Mesendoderm (in vitro differentiated cells): ENCODE data around the gene ABCC2.

Source experiments
- DNase-seq: peaks from one replicate; pipeline ENCODE4 v3.0.0; 2013
- H2AK5ac ChIP-seq: 2 replicates; pipeline ENCODE4 v1.6.1; 2013; ENCODE audit warnings: low read length, inconsistent platforms
- H2BK120ac ChIP-seq: 2 replicates; pipeline ENCODE4 v1.6.1; 2013; ENCODE audit warnings: low read depth, mild to moderate bottlenecking, low read length, moderate library complexity, mixed read lengths
- H2BK15ac ChIP-seq: replicated peaks from 2 replicates; pipeline ENCODE4 v1.6.1; 2013; ENCODE audit warnings: low read depth, mild to moderate bottlenecking, moderate library complexity
- H2BK5ac ChIP-seq: 2 replicates; pipeline ENCODE4 v1.6.1; 2013; ENCODE audit warnings: low read length, inconsistent platforms
- H3K18ac ChIP-seq: 2 replicates; pipeline ENCODE4 v1.6.1; 2013; ENCODE audit warnings: mild to moderate bottlenecking, low read length, mixed read lengths
- H3K23ac ChIP-seq: one replicate; pipeline ENCODE4 v1.6.1; 2013; ENCODE audit warnings: low read length
- H3K27ac ChIP-seq: 2 replicates; pipeline ENCODE4 v1.5.1; 2013; ENCODE audit warnings: low read depth, mild to moderate bottlenecking, inconsistent platforms, low read length, moderate library complexity
- H3K27me3 ChIP-seq: 2 replicates; pipeline ENCODE4 v1.6.1; 2013; ENCODE audit warnings: low read length, control low read depth, mild to moderate bottlenecking, inconsistent platforms; ENCODE audit not compliant: insufficient read depth, poor library complexity
- H3K36me3 ChIP-seq: 2 replicates; pipeline ENCODE4 v1.6.1; 2013; ENCODE audit warnings: low read length, inconsistent platforms; ENCODE audit not compliant: control insufficient read depth, insufficient read depth
- H3K4ac ChIP-seq: one replicate; pipeline ENCODE4 v1.6.1; 2013; ENCODE audit warnings: low read depth, mild to moderate bottlenecking, low read length, moderate library complexity
- H3K4me1 ChIP-seq: 2 replicates; pipeline ENCODE4 v1.6.1; 2013; ENCODE audit warnings: low read depth, low read length, inconsistent platforms; ENCODE audit not compliant: control insufficient read depth
- H3K4me2 ChIP-seq: 2 replicates; pipeline ENCODE4 v1.6.1; 2013; ENCODE audit warnings: low read length
- H3K4me3 ChIP-seq: 2 replicates; pipeline ENCODE4 v1.5.1; 2013; ENCODE audit warnings: mild to moderate bottlenecking, low read length
- H3K56ac ChIP-seq: one replicate; pipeline ENCODE4 v1.6.1; 2013; ENCODE audit warnings: low read length
- H3K79me1 ChIP-seq: 2 replicates; pipeline ENCODE4 v1.6.1; 2013; ENCODE audit warnings: low read length, inconsistent platforms
- H3K79me2 ChIP-seq: 2 replicates; pipeline ENCODE4 v1.6.1; 2013; ENCODE audit warnings: mild to moderate bottlenecking, low read length; ENCODE audit not compliant: control insufficient read depth, insufficient read depth
- H3K9ac ChIP-seq: 2 replicates; pipeline ENCODE4 v1.6.1; 2013; ENCODE audit warnings: low read length, inconsistent platforms
- H4K5ac ChIP-seq: one replicate; pipeline ENCODE4 v1.6.1; 2013; ENCODE audit warnings: low read length
- H4K8ac ChIP-seq: one replicate; pipeline ENCODE4 v1.6.1; 2013; ENCODE audit warnings: low read depth, mild to moderate bottlenecking, control low read depth, low read length, moderate library complexity
- WGBS: extraction: QIAGEN DNeasy Blood & Tissue Kit; methylation state at CpG from one replicate; pipeline ENCODE4 v1.1.7; 2013; ENCODE audit warnings: low lambda C conversion rate, missing lambda C conversion rate; ENCODE audit not compliant: insufficient coverage; ENCODE audit errors: extremely low coverage; 5-methylcytosine and 5-hydroxymethylcytosine counted together

ABCC2 gene

DNA sequence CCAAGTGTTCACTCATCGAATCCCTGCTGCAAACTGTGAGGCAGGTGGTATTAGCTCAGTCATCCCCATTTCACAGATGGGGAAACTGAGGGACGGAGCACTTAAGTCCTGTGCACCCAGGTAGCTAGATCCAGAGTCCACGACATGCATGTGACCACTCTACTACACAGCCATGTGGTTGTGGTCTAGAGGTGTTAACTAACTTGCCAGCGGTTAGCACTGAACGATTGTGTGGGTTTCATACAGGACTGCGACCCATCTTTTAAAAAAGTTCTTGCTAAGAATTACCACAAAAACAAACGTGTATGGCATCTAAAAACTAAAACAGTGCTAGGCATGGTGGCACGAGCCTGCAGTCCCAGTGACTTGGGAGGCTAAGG is 16.1 kb upstream of the ABCC2 start:
- Histone ChIP-seq H2BK120ac (no peak overlapping the region), H2BK5ac (no peak overlapping the region), H3K4ac (no peak overlapping the region), H3K23ac (no peak overlapping the region), H4K8ac (no peak overlapping the region), H3K4me1 (no peaks in the 10 kb centered on the region), H3K36me3 (no peaks in the 10 kb centered on the region), H3K79me1 (no peaks in the 10 kb centered on the region), H3K27me3 (no peaks in the 10 kb centered on the region), H3K79me2 (no peaks in the 10 kb centered on the region), H2AK5ac (no peak overlapping the region), H3K27ac (no peak overlapping the region), H3K4me2 (no peak overlapping the region), H3K18ac (no peak overlapping the region), H3K4me3 (no peak overlapping the region), H2BK15ac (no peak overlapping the region), H3K9ac (no peak overlapping the region), H4K5ac (no peak overlapping the region), H3K56ac (no peak overlapping the region)
- no CpG with 5 or more reads among the region's 8 CpGs for WGBS
- no peak for DNase-seq

DNA sequence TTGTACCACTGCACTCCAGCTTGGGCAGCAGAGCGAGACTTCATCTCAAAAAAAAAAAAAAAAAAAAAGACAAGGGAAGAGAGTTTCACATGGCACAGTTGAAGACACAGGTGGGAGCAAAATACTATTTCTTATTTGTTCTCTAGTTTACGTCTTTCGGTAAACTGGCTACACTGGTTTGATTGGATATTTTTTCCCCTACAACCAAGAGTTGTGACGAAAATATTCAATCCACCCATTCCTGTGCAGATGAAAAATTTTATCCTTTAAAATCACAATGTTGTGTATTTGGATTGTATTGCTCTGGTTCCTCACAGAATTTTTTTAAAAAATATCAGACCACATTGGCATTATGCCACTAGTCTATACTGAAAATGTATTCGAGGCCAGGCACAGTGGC is 14.5 kb upstream of the ABCC2 start:
- Histone ChIP-seq H3K27ac (no peak overlapping the region), H3K9ac (no peak overlapping the region), H3K79me2 (no peaks in the 10 kb centered on the region), H2BK5ac (no peak overlapping the region), H4K5ac (no peak overlapping the region), H4K8ac (no peak overlapping the region), H3K4me3 (no peak overlapping the region), H2AK5ac (no peak overlapping the region), H3K27me3 (no peaks in the 10 kb centered on the region), H2BK120ac (no peak overlapping the region), H2BK15ac (no peak overlapping the region), H3K79me1 (no peaks in the 10 kb centered on the region), H3K4me1 (no peaks in the 10 kb centered on the region), H3K56ac (no peak overlapping the region), H3K36me3 (no peaks in the 10 kb centered on the region), H3K4ac (no peak overlapping the region), H3K18ac (no peak overlapping the region), H3K23ac (no peak overlapping the region), H3K4me2 (no peak overlapping the region)
- DNase-seq: no peak
- WGBS: no CpG with 5 or more reads among the region's 5 CpGs

DNA sequence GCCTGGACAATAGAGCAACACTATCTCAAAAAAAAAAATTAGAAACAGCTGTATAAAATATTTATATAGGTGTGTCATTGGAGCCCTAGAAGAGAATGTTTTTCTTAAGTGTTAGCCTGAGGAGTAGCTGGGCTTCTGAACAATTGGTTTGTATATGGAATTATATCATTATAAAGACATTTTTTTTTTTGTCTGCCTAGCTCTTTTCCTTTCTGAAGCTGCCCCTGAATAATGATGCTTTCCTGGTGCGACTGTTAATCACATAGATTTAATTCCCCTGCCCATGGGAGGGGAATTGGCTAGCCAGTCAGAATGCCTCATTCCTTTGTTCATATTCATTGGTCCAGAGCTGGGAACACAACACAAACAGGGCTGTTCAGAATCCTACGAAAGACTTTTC is 13.9 kb upstream of the ABCC2 start:
- no peak overlapping the region for H3K27ac ChIP-seq
- H3K4me1 ChIP-seq: no peaks in the 10 kb centered on the region
- no peak for DNase-seq
- no peak overlapping the region for H2BK15ac ChIP-seq
- H2BK120ac ChIP-seq: no peak overlapping the region
- H3K79me2 ChIP-seq: no peaks in the 10 kb centered on the region
- no peaks in the 10 kb centered on the region for H3K27me3 ChIP-seq
- H3K18ac ChIP-seq: no peak overlapping the region
- no peaks in the 10 kb centered on the region for H3K36me3 ChIP-seq
- no peak overlapping the region for H2BK5ac ChIP-seq
- no peak overlapping the region for H4K5ac ChIP-seq
- no peak overlapping the region for H2AK5ac ChIP-seq
- H4K8ac ChIP-seq: no peak overlapping the region
- H3K56ac ChIP-seq: no peak overlapping the region
- no peak overlapping the region for H3K23ac ChIP-seq
- H3K79me1 ChIP-seq: no peaks in the 10 kb centered on the region
- H3K9ac ChIP-seq: no peak overlapping the region
- H3K4me3 ChIP-seq: no peak overlapping the region
- WGBS: no CpG with 5 or more reads among the region's 2 CpGs
- no peak overlapping the region for H3K4ac ChIP-seq
- H3K4me2 ChIP-seq: no peak overlapping the region

DNA sequence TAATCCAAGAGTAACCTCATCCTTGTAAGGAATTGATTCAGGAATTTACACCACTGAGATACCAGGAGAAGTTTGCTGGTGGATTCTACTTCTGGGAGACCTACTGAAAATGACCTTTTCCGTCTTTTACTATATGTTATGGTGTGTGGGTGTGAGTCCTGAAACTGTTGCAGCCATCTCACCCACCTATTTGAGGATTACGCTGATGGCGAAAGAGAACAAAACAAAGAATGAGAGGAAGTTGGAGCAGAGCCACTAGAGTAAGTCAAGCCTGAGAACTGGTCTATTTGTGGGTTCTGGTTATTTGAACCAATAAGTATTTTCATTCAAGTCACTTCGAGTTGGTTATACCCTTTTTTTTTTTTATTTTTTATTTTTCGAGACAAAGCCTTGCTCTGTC is 12.7 kb upstream of the ABCC2 start:
- H2BK120ac ChIP-seq: no peak overlapping the region
- H3K18ac ChIP-seq: no peak overlapping the region
- no peak overlapping the region for H4K8ac ChIP-seq
- no peak overlapping the region for H4K5ac ChIP-seq
- H3K4ac ChIP-seq: no peak overlapping the region
- H2AK5ac ChIP-seq: no peak overlapping the region
- no peak overlapping the region for H3K4me3 ChIP-seq
- no peak overlapping the region for H3K56ac ChIP-seq
- H2BK15ac ChIP-seq: no peak overlapping the region
- H3K79me1 ChIP-seq: no peaks in the 10 kb centered on the region
- WGBS: no CpG with 5 or more reads among the region's 5 CpGs
- H3K79me2 ChIP-seq: no peaks in the 10 kb centered on the region
- no peak overlapping the region for H3K9ac ChIP-seq
- no peaks in the 10 kb centered on the region for H3K4me1 ChIP-seq
- no peak overlapping the region for H2BK5ac ChIP-seq
- no peak for DNase-seq
- H3K27ac ChIP-seq: no peak overlapping the region
- H3K23ac ChIP-seq: no peak overlapping the region
- H3K27me3 ChIP-seq: no peaks in the 10 kb centered on the region
- H3K4me2 ChIP-seq: no peak overlapping the region
- H3K36me3 ChIP-seq: no peaks in the 10 kb centered on the region

DNA sequence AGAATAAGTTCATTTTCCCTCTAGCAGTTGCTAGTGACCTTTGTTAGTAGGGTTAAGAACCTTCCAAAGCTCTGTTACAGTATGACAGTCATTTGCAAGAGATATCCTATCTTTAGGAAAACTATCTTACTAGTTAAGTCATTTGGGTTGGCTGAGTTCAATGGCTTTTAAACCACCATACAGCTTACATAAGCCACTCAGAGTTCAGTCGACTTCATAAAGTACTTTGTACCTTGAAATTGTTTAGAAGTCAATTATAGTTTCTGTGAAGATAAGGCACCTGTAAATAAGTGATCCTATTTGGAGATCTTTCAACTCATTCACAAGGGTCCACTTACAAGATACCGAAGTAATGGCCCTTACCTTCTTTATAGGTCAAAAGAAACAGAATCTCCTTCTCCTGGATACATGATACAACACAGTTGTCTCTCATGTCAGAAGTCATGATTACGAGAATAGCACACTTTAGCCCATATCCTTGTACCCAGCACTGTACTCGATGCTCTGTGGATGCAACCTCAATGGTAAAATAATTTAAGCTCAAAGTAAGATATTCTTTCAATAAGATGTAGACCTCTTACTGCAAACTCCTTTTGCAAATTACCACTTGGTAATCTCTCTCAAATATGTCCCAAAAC is 11.9 kb upstream of the ABCC2 start:
- Histone ChIP-seq H2BK120ac (no peak overlapping the region), H2AK5ac (no peak overlapping the region), H3K79me1 (no peaks in the 10 kb centered on the region), H2BK15ac (no peak overlapping the region), H3K56ac (no peak overlapping the region), H3K4ac (no peak overlapping the region), H3K4me2 (no peak overlapping the region), H2BK5ac (no peak overlapping the region), H3K36me3 (no peaks in the 10 kb centered on the region), H4K5ac (no peak overlapping the region), H4K8ac (no peak overlapping the region), H3K27ac (no peak overlapping the region), H3K79me2 (no peaks in the 10 kb centered on the region), H3K9ac (no peak overlapping the region), H3K18ac (no peak overlapping the region), H3K23ac (no peak overlapping the region), H3K4me3 (no peak overlapping the region), H3K27me3 (no peaks in the 10 kb centered on the region), H3K4me1 (no peaks in the 10 kb centered on the region)
- no peak for DNase-seq
- WGBS: no CpG with 5 or more reads among the region's 4 CpGs

DNA sequence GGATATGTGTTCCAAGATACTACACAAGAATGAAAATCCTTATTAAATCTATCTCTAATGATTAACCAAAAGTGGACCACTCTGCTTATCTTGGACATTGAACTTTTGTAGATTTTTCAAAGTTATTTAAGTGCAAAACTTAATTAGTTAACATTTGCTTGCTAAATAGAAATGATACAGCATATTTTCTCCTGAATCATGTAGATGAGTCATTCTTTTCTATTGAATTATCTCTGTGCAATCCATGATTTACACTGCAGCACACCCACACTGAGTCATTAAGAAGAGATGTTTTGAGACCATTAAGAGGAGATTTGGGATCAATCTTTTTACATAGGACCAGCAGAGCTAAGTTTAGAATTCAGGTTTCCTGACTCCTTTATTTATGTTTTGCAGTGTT is 6.6 kb upstream of the ABCC2 start:
- no peak overlapping the region for H3K56ac ChIP-seq
- no peak for DNase-seq
- no peak overlapping the region for H3K9ac ChIP-seq
- H3K79me1 ChIP-seq: no peaks in the 10 kb centered on the region
- no peak overlapping the region for H3K18ac ChIP-seq
- H3K4me1 ChIP-seq: peaks cover 3% of the 10 kb centered on the region
- H3K4me3 ChIP-seq: no peak overlapping the region
- no peak overlapping the region for H4K8ac ChIP-seq
- H3K23ac ChIP-seq: no peak overlapping the region
- H2AK5ac ChIP-seq: no peak overlapping the region
- no peaks in the 10 kb centered on the region for H3K79me2 ChIP-seq
- H2BK120ac ChIP-seq: no peak overlapping the region
- H3K4me2 ChIP-seq: no peak overlapping the region
- H3K27ac ChIP-seq: no peak overlapping the region
- no peaks in the 10 kb centered on the region for H3K27me3 ChIP-seq
- no peaks in the 10 kb centered on the region for H3K36me3 ChIP-seq
- no peak overlapping the region for H4K5ac ChIP-seq
- H2BK15ac ChIP-seq: no peak overlapping the region
- H3K4ac ChIP-seq: no peak overlapping the region
- H2BK5ac ChIP-seq: no peak overlapping the region
